T-helper 2 cell treated with Interferon-gamma antibody and Interleukin-4, amounts not matched to agents 5 μg/mL and 100 μg/mL, for 36 hours (primary cell): ENCODE results near the gene SAMD9L.

Source experiments
- DNase-seq: peaks from one replicate; pipeline ENCODE4 v3.0.0; 2021; ENCODE audit warnings: low spot score
- H3K27ac Mint-ChIP-seq: one replicate; pipeline ENCODE4 v1.8.0; 2021; ENCODE audit warnings: mild to moderate bottlenecking, mixed read lengths
- H3K27me3 Mint-ChIP-seq: one replicate; pipeline ENCODE4 v1.8.0; 2021; ENCODE audit warnings: low read depth, mixed read lengths
- H3K36me3 Mint-ChIP-seq: one replicate; pipeline ENCODE4 v1.8.0; 2021; ENCODE audit warnings: low read depth, mixed read lengths
- H3K4me1 Mint-ChIP-seq: one replicate; pipeline ENCODE4 v1.8.0; 2021; ENCODE audit warnings: low read depth, mixed read lengths
- H3K4me3 Mint-ChIP-seq: one replicate; pipeline ENCODE4 v1.8.0; 2022; ENCODE audit warnings: mild to moderate bottlenecking, moderate library complexity, mixed read lengths
- H3K9me3 Mint-ChIP-seq: one replicate; pipeline ENCODE4 v1.8.0; 2021; ENCODE audit warnings: mixed read lengths

SAMD9L gene

DNA sequence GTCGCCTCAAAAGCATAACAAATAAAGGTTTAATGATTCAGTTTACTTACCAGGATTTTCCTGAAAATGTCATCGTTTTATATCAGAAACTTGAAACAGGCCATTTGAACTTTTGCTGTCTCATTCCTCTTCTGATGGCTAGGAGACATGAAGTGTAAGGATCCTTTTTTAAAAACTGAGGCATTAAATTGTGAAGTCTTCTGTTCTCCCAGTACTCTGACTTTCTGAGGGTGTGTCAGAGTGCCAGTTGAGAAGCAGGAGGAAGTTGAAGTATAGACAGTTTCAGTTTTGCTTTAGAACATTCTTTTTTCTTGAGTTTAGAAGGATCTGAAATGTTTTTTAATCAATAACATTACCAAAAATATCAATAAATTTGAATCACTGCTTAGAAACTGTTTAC is at the start of gene SAMD9L:
TSS of gene SAMD9L (minus strand) at position 242 of the 400 bp plus-strand sequence. CDS start 12,414 bp downstream, outside the sequence.
- DNase-seq: no peak
- peaks cover 27% of the 10 kb centered on the region for H3K4me1 Mint-ChIP-seq
- H3K4me3 Mint-ChIP-seq: peak within 1 kb of the TSS; percentile 95
- H3K27ac Mint-ChIP-seq: peak within 1 kb of the TSS; percentile 96
- peaks cover 7% of the 10 kb centered on the region for H3K9me3 Mint-ChIP-seq
- no peaks in the 10 kb centered on the region for H3K27me3 Mint-ChIP-seq
- peaks cover 29% of the 10 kb centered on the region for H3K36me3 Mint-ChIP-seq

DNA sequence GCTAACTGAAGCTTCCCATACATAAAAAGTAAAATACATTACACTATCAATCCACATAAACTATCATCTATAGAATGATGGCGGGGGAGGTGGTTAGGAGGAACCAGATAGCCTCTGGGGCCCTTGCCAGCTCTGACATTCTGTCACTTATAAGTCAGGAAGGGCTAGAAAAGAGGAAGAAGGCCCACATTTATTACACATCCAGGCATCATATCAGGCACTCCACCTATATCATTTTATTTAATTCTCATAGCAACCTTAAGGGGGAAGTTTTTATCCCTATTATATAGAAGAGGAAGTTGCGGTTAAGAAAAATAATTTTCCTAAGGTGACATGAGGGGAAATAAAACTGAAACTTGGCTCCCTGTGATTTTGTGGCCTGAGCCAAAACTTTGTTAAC is 48.2 kb upstream of the SAMD9L start:
- no peak overlapping the region for H3K27ac Mint-ChIP-seq
- DNase-seq: no peak
- H3K36me3 Mint-ChIP-seq: no peaks in the 10 kb centered on the region
- H3K9me3 Mint-ChIP-seq: no peaks in the 10 kb centered on the region
- H3K4me3 Mint-ChIP-seq: no peak overlapping the region
- no peaks in the 10 kb centered on the region for H3K4me1 Mint-ChIP-seq
- H3K27me3 Mint-ChIP-seq: peaks cover 40% of the 10 kb centered on the region

DNA sequence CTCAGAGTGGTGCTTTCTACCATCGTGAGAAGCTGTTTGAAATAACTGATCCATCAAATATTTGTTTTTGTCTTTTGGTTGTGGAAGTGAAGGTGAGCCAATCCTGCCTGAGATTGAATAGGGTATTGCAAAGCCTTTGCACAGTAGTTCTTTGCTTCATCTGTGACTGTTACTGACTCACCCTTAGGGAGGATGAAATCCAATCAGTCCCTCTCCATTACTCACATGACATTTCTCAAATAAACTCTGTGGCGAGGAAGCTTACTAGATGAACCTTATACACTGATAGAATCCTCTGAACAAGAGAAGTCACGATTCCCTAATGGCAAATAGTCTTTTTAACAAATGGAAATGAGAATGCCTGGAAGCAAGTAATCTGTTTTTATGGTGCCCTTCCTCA is 46.2 kb upstream of the SAMD9L start:
- H3K36me3 Mint-ChIP-seq: no peaks in the 10 kb centered on the region
- no peak overlapping the region for H3K27ac Mint-ChIP-seq
- H3K27me3 Mint-ChIP-seq: peaks cover 45% of the 10 kb centered on the region
- no peak overlapping the region for H3K4me3 Mint-ChIP-seq
- H3K4me1 Mint-ChIP-seq: no peaks in the 10 kb centered on the region
- H3K9me3 Mint-ChIP-seq: no peaks in the 10 kb centered on the region
- no peak for DNase-seq

DNA sequence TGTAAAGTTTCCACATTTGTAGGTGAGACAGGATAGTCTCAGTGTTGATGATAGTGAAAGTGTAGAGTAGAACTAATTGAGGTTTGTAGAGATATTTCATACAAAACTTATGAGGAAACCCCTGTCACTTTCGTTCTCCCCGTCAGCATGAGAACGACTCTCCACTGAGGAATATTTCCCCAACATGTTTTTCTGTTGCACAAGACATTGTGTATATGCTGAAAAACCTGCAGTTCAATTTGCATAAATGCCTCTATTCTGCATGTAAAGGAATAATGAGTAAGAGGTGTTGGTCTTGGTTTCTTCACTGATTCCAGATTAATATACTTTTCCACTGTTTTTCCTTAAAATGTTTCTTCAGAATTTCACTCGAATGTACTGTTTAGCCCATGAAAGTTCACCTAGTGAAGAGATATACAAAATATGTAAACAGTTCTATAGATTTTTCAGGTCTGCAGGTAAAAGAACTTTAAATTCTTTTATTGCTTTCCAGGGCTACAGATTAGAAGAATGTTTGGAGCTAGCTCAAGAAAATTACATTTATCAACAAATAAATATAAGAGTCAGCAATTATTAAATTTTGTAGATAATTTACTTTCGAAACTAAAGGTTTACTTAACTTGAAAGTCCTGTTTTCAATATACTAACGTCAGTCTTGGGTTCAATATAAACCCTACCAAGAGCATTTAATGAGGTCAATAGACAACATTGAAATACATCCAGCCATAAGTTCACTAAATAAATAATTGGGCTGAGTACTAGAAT is 40.9 kb upstream of the SAMD9L start:
- H3K4me1 Mint-ChIP-seq: no peaks in the 10 kb centered on the region
- H3K9me3 Mint-ChIP-seq: no peaks in the 10 kb centered on the region
- peaks cover 51% of the 10 kb centered on the region for H3K27me3 Mint-ChIP-seq
- no peak overlapping the region for H3K4me3 Mint-ChIP-seq
- no peaks in the 10 kb centered on the region for H3K36me3 Mint-ChIP-seq
- DNase-seq: no peak
- no peak overlapping the region for H3K27ac Mint-ChIP-seq

DNA sequence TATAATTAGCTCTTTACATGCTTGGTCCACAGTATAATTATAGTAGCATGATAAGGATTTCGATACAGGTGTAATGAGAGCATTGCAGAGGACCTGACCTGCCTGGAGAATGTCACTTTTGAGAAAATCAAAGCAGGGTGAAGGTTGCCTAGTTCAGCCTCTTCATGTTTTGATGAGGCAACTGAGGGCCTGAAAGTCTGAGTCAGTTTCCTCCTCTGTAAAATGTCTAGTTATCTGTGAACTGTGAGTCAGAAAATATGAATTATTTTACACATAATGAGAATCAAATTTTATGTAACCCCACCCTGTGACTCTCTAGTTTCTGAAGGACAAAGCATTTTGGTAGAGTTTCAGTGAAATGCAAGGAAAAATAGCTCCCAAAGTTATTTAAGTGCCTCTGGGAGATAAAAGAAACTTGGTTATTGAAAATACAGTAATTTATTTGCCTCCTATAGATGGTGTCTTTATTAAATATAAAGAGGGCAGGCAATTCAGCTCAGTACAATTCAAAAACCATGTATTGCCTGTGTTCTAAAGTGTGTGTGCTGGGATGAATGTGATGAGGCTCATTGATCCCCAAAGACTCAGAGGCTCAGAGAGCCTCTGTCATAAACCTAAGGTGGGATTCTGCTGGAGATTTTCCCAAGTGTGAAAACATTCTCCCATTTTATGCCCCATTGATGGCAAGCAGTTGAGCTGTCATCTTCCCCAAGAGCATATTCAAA is 37.3 kb upstream of the SAMD9L start:
- no peaks in the 10 kb centered on the region for H3K9me3 Mint-ChIP-seq
- H3K27ac Mint-ChIP-seq: no peak overlapping the region
- no peak overlapping the region for H3K4me3 Mint-ChIP-seq
- H3K4me1 Mint-ChIP-seq: no peaks in the 10 kb centered on the region
- DNase-seq: no peak
- H3K27me3 Mint-ChIP-seq: peaks cover 48% of the 10 kb centered on the region
- no peaks in the 10 kb centered on the region for H3K36me3 Mint-ChIP-seq

DNA sequence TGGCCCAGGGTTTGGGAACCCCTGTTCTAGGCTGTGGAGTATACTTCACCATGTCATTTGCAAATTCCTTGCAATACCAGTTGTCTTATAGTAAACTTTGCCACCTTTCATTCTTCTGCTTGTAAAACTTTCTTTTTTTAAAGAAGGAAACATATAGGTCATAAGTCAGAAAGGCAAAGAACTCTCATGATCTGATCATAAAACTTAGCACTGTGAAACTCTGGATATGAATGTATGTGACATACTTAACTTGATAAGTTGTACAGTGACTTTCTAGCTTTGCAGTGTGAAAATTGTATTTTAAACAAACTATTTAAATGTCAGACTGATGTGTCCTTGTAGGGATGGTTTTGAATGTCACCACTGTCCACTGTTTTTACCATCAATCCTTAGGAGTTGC is 31.0 kb upstream of the SAMD9L start:
- no peak for DNase-seq
- Mint-ChIP-seq H3K27me3 (peaks cover 40% of the 10 kb centered on the region), H3K36me3 (no peaks in the 10 kb centered on the region), H3K4me3 (no peak overlapping the region), H3K4me1 (no peaks in the 10 kb centered on the region), H3K27ac (no peak overlapping the region), H3K9me3 (no peaks in the 10 kb centered on the region)

DNA sequence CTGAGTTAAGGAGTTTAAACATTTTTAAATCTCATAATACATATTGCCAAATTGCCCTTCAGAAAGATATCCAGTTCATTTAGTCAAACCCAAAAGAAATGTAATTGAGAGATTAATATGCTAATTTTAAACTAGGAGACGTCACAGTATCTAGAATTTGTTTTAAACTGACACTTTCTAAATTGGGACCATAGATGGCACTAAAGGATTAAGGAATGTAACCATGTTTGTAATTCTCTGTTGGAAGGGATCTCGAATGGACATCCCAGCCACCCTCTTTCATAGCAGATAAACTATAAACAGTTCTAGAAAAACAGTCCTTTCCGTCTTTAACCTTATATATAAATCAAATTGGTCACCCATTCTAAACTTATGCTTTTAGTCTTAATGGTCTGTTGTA is 30.0 kb upstream of the SAMD9L start:
- Mint-ChIP-seq H3K4me1 (no peaks in the 10 kb centered on the region), H3K9me3 (peaks cover 5% of the 10 kb centered on the region), H3K27me3 (peaks cover 32% of the 10 kb centered on the region), H3K36me3 (no peaks in the 10 kb centered on the region), H3K27ac (no peak overlapping the region), H3K4me3 (no peak overlapping the region)
- no peak for DNase-seq

DNA sequence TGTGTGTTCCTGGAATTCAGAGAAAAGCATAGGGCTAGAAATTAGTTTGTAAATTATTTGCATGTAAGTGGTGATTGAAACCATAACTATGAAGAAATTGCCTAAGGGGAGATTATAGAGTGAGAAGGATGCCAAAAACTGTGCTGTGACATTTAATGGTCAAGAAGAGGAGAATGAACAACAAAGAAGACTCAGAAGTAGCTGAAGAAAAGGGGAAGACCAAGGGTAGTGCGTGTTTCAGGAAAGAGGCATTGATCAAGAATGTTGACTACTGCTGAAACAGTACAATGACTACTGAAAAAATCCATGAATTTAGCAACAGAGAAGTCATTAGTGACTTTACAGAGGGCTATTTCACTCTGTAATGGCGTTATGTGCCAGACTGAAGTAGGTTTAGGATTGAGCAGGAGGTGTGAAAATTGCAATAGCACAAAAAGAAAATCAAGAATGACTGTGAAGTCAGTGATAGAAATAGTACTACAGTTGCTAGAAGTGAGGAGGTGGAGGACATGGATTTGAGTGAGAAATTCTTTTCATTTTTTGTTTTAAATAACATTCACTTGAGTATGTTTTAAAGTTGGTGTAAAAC is 28.9 kb upstream of the SAMD9L start:
- Mint-ChIP-seq H3K27ac (no peak overlapping the region), H3K27me3 (peaks cover 24% of the 10 kb centered on the region), H3K36me3 (no peaks in the 10 kb centered on the region), H3K4me3 (no peak overlapping the region), H3K9me3 (peaks cover 12% of the 10 kb centered on the region), H3K4me1 (no peaks in the 10 kb centered on the region)
- DNase-seq: no peak

DNA sequence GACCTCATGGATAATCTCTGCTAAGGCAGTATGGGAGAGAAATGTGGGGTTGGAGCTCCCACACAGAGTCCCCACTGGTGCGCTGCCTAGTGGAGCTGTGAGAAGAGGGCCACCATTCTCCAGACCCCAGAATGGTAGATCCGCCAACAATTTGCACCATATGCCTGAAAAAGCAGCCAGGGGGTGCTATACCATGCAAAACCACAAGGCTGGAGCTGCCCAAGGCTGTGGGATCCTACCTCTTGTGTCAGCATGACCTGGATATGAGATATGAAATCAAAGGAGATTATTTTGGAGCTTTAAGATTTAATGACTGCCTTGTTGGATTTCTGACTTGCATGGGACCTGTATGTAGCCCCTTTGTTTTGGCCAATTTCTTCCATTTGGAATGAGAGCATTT is 27.0 kb upstream of the SAMD9L start:
- Mint-ChIP-seq H3K27me3 (peaks cover 14% of the 10 kb centered on the region), H3K9me3 (peaks cover 24% of the 10 kb centered on the region), H3K36me3 (no peaks in the 10 kb centered on the region), H3K27ac (no peak overlapping the region), H3K4me1 (no peaks in the 10 kb centered on the region), H3K4me3 (no peak overlapping the region)
- DNase-seq: no peak

DNA sequence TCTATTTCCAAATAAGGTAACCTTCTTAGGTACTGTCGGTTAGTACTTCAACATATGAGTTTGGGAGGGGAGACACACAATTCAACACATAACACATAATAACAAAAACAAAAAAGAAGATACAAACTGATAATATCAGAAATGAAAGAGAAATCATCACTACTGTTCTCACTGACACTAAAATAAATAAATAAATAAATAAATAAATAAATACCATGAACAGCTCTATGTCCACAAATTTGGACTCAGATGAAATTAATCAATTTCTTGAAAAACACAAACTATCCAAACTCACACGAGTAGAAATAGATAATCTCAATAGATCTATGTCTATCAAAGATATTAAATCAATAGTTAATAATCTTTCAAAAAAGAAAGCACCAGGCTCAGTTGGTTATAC is 24.5 kb upstream of the SAMD9L start:
- no peak for DNase-seq
- Mint-ChIP-seq H3K4me1 (no peaks in the 10 kb centered on the region), H3K36me3 (peaks cover 4% of the 10 kb centered on the region), H3K27me3 (peaks cover 18% of the 10 kb centered on the region), H3K4me3 (no peak overlapping the region), H3K27ac (no peak overlapping the region), H3K9me3 (peaks cover 41% of the 10 kb centered on the region)

DNA sequence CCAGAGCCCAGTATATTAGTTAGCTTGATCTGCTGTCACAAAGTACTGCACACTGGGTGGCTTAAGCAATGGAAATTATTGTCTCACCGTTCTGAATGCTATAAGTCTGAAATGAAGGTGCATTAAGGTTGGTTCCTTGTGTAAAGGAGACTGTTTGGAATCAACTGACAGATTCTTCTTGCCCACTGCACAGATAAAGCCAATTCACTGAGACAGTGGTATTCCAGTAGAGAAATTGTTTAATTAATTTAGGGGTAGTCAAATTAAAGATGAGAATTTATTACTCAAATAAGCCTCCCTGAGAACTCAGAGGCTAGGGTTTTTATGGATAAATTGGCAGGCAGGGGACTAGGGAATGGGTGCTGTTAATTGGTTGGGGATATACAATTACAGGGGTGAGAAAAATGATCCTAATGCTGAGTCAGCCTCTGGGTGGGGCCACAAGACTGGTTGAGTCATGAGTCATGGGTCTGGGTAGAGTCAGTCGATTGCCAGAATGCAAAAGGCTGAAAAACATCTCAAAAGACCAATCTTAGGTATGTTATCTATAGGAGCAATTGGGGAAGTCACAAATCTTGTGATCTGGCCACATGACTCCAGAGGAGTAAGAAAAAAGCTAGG is 23.5 kb upstream of the SAMD9L start:
- Mint-ChIP-seq H3K4me1 (no peaks in the 10 kb centered on the region), H3K27ac (no peak overlapping the region), H3K4me3 (no peak overlapping the region), H3K27me3 (peaks cover 12% of the 10 kb centered on the region), H3K9me3 (peaks cover 48% of the 10 kb centered on the region), H3K36me3 (peaks cover 6% of the 10 kb centered on the region)
- DNase-seq: no peak

DNA sequence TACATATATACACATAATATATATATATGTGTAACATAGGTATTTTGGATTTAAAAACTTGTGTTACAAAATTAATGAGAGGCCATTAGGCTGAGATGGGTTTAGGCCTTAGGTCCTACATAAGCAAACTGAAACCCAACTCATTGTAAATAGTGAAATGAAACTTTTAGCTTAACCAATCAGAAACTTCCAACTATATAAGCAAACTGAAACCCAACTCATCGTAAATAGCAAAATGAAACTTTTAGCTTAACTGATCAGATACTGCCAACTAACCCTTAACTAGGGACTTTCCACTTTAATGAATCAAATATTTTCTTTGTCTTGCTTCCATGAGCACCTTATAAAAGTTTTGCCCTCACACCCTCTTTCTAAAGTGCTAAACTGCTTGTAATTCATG is 17.3 kb upstream of the SAMD9L start:
- no peak for DNase-seq
- H3K27me3 Mint-ChIP-seq: peaks cover 5% of the 10 kb centered on the region
- H3K9me3 Mint-ChIP-seq: peaks cover 47% of the 10 kb centered on the region
- peaks cover 21% of the 10 kb centered on the region for H3K36me3 Mint-ChIP-seq
- H3K4me1 Mint-ChIP-seq: peaks cover 4% of the 10 kb centered on the region
- H3K27ac Mint-ChIP-seq: peak overlapping the region; percentile 37
- H3K4me3 Mint-ChIP-seq: no peak overlapping the region

DNA sequence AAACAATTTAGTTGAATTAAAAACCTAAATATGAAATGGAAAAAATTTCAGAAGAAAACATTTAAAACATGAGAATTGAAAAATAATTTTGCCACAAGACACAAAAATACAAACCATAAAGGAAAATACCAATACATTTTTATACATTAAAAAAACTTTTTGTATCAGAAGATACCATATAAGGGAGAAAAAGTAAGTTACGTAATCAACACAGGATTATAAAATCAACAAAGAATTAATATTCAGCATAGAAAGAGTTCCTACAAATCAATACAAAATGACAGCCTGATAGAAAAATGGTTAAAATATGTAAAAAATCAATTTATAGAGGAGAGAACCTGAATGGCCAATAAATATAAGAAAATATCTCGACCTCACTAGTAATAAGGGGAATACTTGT is 16.6 kb upstream of the SAMD9L start:
- Mint-ChIP-seq H3K27me3 (peaks cover 5% of the 10 kb centered on the region), H3K9me3 (peaks cover 47% of the 10 kb centered on the region), H3K36me3 (peaks cover 21% of the 10 kb centered on the region), H3K4me3 (no peak overlapping the region), H3K4me1 (peaks cover 4% of the 10 kb centered on the region), H3K27ac (no peak overlapping the region)
- DNase-seq: no peak

DNA sequence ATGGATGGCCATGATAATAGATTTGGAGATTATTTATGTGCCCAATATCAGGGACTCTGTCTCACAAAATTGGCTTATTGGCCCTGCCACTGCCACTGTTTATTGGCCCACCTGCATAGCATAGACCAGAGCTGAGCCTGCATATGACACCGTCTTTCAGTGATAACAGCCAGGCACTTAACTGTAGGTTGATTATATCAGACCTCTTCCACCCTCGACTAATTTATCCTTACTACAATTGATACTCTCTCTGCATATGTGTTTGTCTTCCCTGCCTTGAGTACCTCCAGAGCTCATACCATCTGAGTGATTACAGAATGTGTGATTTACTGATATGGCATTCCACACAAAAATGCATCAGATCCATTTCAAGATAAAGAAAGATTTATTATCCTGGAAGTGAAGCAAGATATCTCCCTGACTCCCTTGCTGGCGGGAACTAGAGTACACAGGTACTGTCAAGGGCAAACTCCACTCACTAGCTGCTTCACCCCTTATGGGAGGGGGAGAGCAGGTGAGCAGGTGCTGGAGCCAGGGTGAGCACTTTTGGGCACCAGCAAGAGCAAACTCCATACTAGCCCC is 13.1 kb upstream of the SAMD9L start:
- H3K36me3 Mint-ChIP-seq: peaks cover 13% of the 10 kb centered on the region
- H3K27ac Mint-ChIP-seq: no peak overlapping the region
- H3K9me3 Mint-ChIP-seq: peaks cover 23% of the 10 kb centered on the region
- no peak overlapping the region for H3K4me3 Mint-ChIP-seq
- no peaks in the 10 kb centered on the region for H3K27me3 Mint-ChIP-seq
- no peak for DNase-seq
- H3K4me1 Mint-ChIP-seq: peaks cover 11% of the 10 kb centered on the region
